Neuron (in vitro differentiated cells): ENCODE measurements around the gene AKTIP.
"Not testable (repeated sequence)": the region's sequence is repeated elsewhere in the genome, so short reads cannot be mapped to it uniquely, and the experiment has no call there.

ENCODE experiments used
- H2AFZ ChIP-seq: one replicate; pipeline ENCODE4 v1.6.1; 2013; ENCODE audit warnings: low read depth, mild to moderate bottlenecking, inconsistent platforms, low read length, moderate library complexity
- H3K27me3 ChIP-seq: one replicate; pipeline ENCODE4 v1.6.1; 2013; ENCODE audit warnings: low read length; ENCODE audit not compliant: insufficient read depth
- H3K36me3 ChIP-seq: one replicate; pipeline ENCODE4 v1.6.1; 2013; ENCODE audit warnings: low read length; ENCODE audit not compliant: insufficient read depth
- H3K4me1 ChIP-seq: one replicate; pipeline ENCODE4 v1.6.1; 2013; ENCODE audit warnings: low read length; ENCODE audit not compliant: insufficient read depth
- H3K4me3 ChIP-seq: 2 replicates; pipeline ENCODE4 v1.5.1; 2013; ENCODE audit warnings: mild to moderate bottlenecking, low read length, moderate library complexity
- H3K9me3 ChIP-seq: one replicate; pipeline ENCODE4 v1.6.1; 2013; ENCODE audit warnings: low read length

AKTIP gene

DNA sequence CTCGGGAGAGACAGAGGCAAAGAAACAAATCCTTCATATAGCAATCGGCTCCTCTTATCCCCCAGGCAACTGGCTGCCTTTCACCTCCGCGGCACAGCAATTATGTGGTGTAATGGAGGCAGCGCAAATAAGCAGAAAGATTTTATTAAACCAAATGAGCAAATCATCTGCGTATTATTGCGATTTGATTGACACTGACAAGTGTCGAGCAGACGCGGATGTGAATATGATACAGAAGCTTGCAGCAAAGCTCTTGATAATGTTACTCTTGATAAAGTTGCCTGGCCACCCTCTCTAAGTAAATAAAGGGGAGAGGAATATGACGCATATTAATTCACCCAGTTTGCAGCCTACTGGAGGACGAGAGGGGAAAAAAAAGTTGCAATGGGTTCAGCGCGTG is 26.5 kb upstream of the AKTIP start:
- H2AFZ ChIP-seq: no peak overlapping the region
- H3K4me3 ChIP-seq: no peak overlapping the region
- no peaks in the 10 kb centered on the region for H3K27me3 ChIP-seq
- no peaks in the 10 kb centered on the region for H3K4me1 ChIP-seq
- no peaks in the 10 kb centered on the region for H3K36me3 ChIP-seq
- H3K9me3 ChIP-seq: no peaks in the 10 kb centered on the region

DNA sequence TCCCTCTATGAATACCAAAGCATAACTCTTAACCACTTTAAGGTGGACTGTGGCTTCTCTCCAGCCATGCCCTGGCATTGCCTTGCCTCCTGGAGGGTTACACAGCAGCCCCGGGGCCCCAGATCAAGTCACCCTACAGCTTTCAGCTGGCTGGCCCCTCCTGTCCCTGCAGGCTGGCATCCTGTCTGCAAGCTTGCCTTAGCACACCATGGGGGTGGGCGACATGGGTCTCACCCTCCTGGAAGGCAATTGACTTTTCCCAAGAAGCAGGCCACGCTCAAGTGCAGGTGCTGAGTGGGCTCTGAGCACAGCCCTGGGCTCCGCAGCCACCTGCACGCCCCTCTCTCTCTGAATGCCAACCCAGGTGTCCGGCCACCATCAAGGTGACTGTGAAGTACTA is 25.8 kb upstream of the AKTIP start:
- Histone ChIP-seq H3K36me3 (no peaks in the 10 kb centered on the region), H3K4me1 (no peaks in the 10 kb centered on the region), H2AFZ (no peak overlapping the region), H3K9me3 (no peaks in the 10 kb centered on the region), H3K27me3 (no peaks in the 10 kb centered on the region), H3K4me3 (no peak overlapping the region)

GRCh38 chr16:53523971-53524548 is 21.1 kb upstream of the AKTIP start:
- Histone ChIP-seq H3K9me3 (no peaks in the 10 kb centered on the region), H2AFZ (no peak overlapping the region), H3K27me3 (no peaks in the 10 kb centered on the region), H3K36me3 (no peaks in the 10 kb centered on the region), H3K4me1 (no peaks in the 10 kb centered on the region), H3K4me3 (no peak overlapping the region)

DNA sequence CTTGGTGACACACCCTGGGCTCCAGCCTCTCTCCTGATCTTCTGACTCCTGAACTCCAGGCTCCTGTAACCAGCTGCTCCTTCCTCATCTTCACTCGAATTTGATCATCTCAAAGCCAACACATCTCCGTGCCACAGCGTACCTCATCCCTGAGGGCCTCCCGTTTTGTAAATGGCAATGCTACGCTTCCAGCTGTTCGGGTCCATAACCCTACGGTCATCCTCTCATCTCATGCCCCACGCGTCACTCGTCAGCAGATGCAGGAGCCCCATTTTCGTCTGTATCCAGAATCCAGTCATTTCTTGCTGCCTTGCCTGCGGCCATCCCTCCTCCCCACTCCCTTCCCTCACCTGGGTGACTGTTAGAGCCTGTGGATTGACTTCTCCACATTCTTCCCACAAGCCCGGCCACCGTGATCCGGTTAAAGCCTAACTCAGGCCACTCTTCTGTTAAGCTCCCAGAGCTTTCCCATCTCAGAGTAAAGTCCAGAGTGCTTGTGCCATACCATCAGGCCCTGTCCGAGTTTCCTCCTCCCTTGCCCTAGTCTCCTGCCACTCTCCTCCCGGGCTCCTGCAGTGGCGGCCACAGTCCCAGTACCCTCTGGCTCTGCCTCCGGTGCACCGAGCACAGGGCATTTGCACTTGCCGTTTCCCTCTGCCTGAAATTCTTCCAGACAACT is 20.3 kb upstream of the AKTIP start:
- Histone ChIP-seq H3K27me3 (no peaks in the 10 kb centered on the region), H2AFZ (no peak overlapping the region), H3K4me3 (no peak overlapping the region), H3K4me1 (no peaks in the 10 kb centered on the region), H3K9me3 (no peaks in the 10 kb centered on the region), H3K36me3 (no peaks in the 10 kb centered on the region)

DNA sequence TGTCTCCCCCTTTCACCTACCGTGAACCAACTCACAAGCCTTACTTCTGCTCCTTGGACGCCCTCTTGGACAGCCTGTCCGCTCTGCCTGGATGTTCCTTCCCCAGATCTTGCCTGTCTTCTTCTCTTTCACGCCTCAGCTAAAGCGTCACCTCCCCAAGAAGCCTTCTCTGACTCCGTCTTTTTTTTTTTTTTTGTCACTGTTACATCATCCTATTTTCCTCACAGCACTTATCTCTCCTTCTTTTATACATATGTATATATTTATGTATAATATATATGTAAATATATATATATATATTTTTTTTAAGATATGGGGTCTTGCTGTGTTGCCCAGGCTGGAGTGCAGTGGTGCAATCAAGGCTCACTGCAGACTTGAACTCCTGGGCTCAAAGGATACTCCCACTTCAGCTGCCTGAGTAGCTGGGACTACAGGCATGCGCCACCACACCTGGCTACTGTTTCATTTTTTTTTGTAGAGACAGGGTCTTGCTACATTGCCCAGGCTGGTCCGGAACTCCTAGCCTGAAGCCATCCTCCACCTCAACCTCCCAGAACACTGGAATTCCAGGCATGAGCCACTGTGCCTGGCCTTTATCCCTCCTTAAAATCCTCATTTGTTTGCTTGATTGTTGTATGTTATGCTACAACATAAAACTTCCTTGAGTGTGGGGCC is 16.5 kb upstream of the AKTIP start:
- Histone ChIP-seq H3K36me3 (no peaks in the 10 kb centered on the region), H3K4me3 (no peak overlapping the region), H2AFZ (no peak overlapping the region), H3K9me3 (peaks cover 5% of the 10 kb centered on the region), H3K4me1 (peaks cover 5% of the 10 kb centered on the region), H3K27me3 (no peaks in the 10 kb centered on the region)

- H3K36me3 ChIP-seq: no peaks in the 10 kb centered on the region
- H3K4me1 ChIP-seq: peaks cover 5% of the 10 kb centered on the region
- H3K9me3 ChIP-seq: peaks cover 5% of the 10 kb centered on the region
- H2AFZ ChIP-seq: no peak overlapping the region
- H3K27me3 ChIP-seq: no peaks in the 10 kb centered on the region
- no peak overlapping the region for H3K4me3 ChIP-seq
These were observed 15.8 kb upstream of the AKTIP start for GRCh38 chr16:53518550-53519416.

GRCh38 chr16:53517851-53518250 is 14.8 kb upstream of the AKTIP start:
- H2AFZ ChIP-seq: no peak overlapping the region
- no peaks in the 10 kb centered on the region for H3K36me3 ChIP-seq
- H3K27me3 ChIP-seq: no peaks in the 10 kb centered on the region
- H3K4me3 ChIP-seq: no peak overlapping the region
- peaks cover 7% of the 10 kb centered on the region for H3K9me3 ChIP-seq
- peaks cover 5% of the 10 kb centered on the region for H3K4me1 ChIP-seq

DNA sequence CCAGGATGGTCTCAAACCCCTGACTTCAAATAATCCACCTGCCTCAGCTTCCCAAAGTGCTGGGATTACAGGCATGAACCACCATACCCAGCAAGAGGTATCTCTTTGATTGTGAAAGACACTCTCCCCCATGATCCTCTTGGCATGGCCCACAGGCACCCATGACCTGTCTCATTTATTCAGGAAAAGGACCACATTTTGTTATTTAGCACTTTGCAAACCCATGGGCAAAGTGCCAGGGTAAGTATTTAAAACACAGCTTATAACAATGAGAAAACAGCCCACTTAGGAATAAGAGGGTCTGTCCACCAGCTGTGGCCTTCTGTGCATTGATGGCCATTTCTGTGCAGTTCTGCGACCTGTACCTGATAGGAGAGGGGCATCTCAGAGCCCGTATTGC is 12.8 kb upstream of the AKTIP start:
- no peak overlapping the region for H2AFZ ChIP-seq
- H3K36me3 ChIP-seq: no peaks in the 10 kb centered on the region
- peaks cover 7% of the 10 kb centered on the region for H3K9me3 ChIP-seq
- H3K4me1 ChIP-seq: peaks cover 5% of the 10 kb centered on the region
- no peak overlapping the region for H3K4me3 ChIP-seq
- H3K27me3 ChIP-seq: no peaks in the 10 kb centered on the region

GRCh38 chr16:53515259-53515658 is 12.2 kb upstream of the AKTIP start:
- Histone ChIP-seq H3K27me3 (no peaks in the 10 kb centered on the region), H3K4me1 (peaks cover 6% of the 10 kb centered on the region), H3K4me3 (no peak overlapping the region), H2AFZ (no peak overlapping the region), H3K36me3 (no peaks in the 10 kb centered on the region), H3K9me3 (peaks cover 7% of the 10 kb centered on the region)

DNA sequence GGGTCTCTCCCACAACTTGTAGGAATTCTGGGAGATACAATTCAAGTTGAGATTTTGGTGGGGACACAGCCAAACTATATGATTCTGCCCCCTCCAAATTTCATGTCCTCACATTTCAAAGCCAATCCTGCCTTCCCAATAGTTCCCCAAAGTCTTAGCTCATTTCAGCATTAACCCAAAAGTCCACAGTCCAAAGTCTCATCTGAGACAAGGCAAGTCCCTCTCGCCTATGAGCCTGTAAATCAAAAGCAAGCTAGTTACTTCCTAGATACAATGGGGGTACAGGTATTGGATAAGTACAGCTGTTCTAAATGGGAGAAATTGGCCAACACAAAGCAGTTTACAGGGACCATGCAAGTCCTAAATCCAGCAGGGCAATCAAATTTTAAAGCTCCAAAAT is 9.8 kb upstream of the AKTIP start:
- H3K27me3 ChIP-seq, H3K4me3 ChIP-seq, H2AFZ ChIP-seq, H3K9me3 ChIP-seq, H3K4me1 ChIP-seq, H3K36me3 ChIP-seq: not testable (repeated sequence)

GRCh38 chr16:53511403-53512280 is 8.6 kb upstream of the AKTIP start:
- peaks cover 7% of the 10 kb centered on the region for H3K9me3 ChIP-seq
- peaks cover 8% of the 10 kb centered on the region for H3K4me1 ChIP-seq
- H3K36me3 ChIP-seq: no peaks in the 10 kb centered on the region
- no peak overlapping the region for H3K4me3 ChIP-seq
- H2AFZ ChIP-seq: no peak overlapping the region
- H3K27me3 ChIP-seq: no peaks in the 10 kb centered on the region

DNA sequence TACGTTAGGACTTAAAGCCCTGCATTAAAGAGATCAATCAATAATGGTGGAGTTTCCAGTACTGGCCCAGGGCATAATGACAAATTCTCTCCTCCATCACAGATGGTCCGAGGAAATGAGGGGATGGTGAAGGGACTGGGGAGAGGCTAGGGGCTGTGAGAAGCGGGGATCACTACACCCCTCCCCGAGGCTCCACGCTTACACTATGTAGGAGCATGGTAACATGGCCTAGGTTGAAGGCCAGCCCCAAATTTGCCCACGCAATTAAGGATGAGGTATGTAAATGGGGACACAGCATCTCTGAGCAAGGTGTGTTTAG is 8.0 kb upstream of the AKTIP start:
- no peak overlapping the region for H2AFZ ChIP-seq
- no peaks in the 10 kb centered on the region for H3K36me3 ChIP-seq

More for the DNA sequence above, 8.0 kb upstream of the AKTIP start:
- Histone ChIP-seq H3K4me1 (peaks cover 6% of the 10 kb centered on the region), H3K4me3 (no peak overlapping the region), H3K9me3 (peaks cover 7% of the 10 kb centered on the region), H3K27me3 (no peaks in the 10 kb centered on the region)
